Bronchial epithelial cell (primary cell): ENCODE data around the gene GPX4. TPM values are rescaled to one million over a fixed set of nuclear protein-coding genes. Genes with fewer than 3 reads are reported as not detected.

Experiments used
- DNase-seq: peaks from one replicate; pipeline ENCODE4 v3.0.0-alpha.2; 2010; ENCODE audit warnings: low read depth
- FAIRE-seq: peaks from 2 replicates; lab custom pipeline; 2011; peaks lifted over from hg19 to GRCh38; lab: Jason Lieb, UNC
- H3K27me3 ChIP-seq: 2 replicates; pipeline ENCODE4 v1.5.1; 2011; ENCODE audit warnings: low read length; ENCODE audit not compliant: control insufficient read depth, insufficient read depth
- H3K36me3 ChIP-seq: 2 replicates; pipeline ENCODE4 v1.5.1; 2011; ENCODE audit warnings: low read length; ENCODE audit not compliant: control insufficient read depth, insufficient read depth
- H3K4me3 ChIP-seq: 2 replicates; pipeline ENCODE4 v1.5.1; 2011; ENCODE audit warnings: mild to moderate bottlenecking, low read depth, low read length, control low read depth
- CTCF ChIP-seq: IDR thresholded peaks from 2 replicates; pipeline ENCODE4 v1.5.1; 2011; ENCODE audit warnings: mild to moderate bottlenecking, moderate library complexity, low read length, control low read depth, inconsistent platforms; ENCODE audit not compliant: insufficient read depth, severe bottlenecking
- total RNA-seq: library from RNA; depleted of rRNA; stranded (reverse); fragments of >200 nt; gene quantifications from 2 replicates; pipeline ENCODE4 v1.2.1, GENCODE V29; 2014

Gene GPX4
- total RNA-seq, 1 donor from 2014 or later = 291 TPM

DNA sequence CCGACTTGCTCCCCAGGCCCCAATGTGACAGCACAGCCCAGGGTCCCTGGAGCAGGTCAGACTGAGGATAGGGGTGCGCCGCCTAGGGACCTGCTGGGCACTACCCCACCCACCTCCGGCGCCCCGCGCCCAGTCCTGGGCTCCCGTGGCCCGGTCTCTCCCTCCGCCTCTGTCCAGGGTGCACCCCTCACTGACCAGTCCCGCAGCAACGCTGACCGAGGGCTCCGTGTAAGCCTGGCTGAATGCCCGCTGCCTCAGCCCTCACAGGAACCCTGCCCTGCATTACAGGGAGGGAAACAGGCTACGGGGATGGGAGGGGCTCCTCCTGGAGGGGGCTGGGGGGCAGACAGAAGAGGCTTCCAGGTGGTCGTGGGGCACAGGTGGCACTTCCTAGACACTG is 31.7 kb downstream of the GPX4 start:
- Histone ChIP-seq H3K27me3 (no peaks in the 10 kb centered on the region), H3K36me3 (peaks cover 13% of the 10 kb centered on the region), H3K4me3 (no peak overlapping the region)
- FAIRE-seq (no peak), DNase-seq (no peak)
- no peak for TF ChIP-seq CTCF

DNA sequence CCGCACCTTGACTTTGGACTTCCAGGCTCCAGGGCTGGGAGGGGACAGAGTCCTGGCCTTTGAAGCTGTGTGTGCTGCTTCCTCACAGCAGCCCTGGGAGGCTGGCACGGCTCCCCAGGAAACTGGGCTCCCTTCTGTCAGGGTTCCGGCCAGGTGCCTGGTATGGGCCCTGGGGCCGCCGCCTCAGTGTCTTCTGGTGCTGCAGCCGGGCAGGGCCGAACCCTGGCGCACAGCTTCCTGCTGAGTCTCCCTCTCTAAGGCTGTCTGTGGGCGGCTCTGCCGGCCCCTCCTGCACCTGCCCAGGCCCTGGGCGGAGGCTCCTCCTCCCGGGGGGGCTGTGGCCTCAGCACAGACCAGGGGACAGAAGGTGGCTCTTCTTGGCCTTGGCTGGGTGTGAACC is 32.4 kb downstream of the GPX4 start:
- H3K4me3 ChIP-seq = no peak overlapping the region

DNA sequence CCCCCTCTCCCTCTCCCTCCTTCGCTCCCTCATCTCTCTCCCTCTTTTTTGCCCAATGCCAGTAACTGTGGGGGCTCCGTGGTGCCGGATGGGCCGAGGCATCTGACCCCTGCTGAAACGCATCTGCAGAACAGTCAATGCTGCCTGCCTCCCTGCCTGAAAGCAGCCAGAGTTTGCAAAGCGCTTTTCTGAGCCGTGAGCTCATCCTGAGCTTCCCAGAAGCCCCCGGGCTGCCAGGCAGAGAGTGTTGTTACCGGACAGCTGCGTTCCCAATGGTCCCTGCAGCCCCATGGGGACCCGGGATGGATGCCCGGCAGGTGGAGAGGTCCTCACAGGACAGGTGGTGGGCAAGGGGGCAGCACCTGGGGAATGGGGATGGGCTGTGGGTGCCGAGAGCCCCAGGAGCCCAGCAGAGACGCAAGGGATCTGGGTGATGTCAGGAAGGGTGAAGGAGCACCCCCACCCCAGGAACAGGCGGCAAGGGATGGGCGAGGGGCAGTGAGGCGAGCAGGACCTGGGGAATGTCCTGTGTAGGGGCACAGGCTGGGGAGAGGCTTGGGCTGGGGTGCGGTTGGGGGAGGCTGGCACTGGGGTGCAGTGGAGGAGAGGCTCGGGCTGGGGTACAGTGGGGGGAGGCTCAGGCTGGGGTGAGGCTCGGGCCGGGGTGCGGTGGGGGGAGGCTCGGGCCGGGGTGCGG is 33.0 kb downstream of the GPX4 start:
- DNase-seq (no peak), FAIRE-seq (no peak)
- peaks cover 13% of the 10 kb centered on the region for H3K36me3 ChIP-seq

More for the DNA sequence above, 32.4 kb downstream of the GPX4 start:
- no peak for DNase-seq
- TF ChIP-seq CTCF = no peak
- peaks cover 13% of the 10 kb centered on the region for H3K36me3 ChIP-seq
- no peak for FAIRE-seq
- no peaks in the 10 kb centered on the region for H3K27me3 ChIP-seq

GRCh38 chr19:1138121-1138520 is 34.3 kb downstream of the GPX4 start:
- H3K4me3 ChIP-seq = no peak overlapping the region
- no peaks in the 10 kb centered on the region for H3K27me3 ChIP-seq
- FAIRE-seq (no peak), DNase-seq (no peak)
- peaks cover 18% of the 10 kb centered on the region for H3K36me3 ChIP-seq
- no peak for TF ChIP-seq CTCF

More for the DNA sequence above, 33.0 kb downstream of the GPX4 start:
- Histone ChIP-seq H3K27me3 (no peaks in the 10 kb centered on the region), H3K4me3 (no peak overlapping the region)
- TF ChIP-seq CTCF = no peak

DNA sequence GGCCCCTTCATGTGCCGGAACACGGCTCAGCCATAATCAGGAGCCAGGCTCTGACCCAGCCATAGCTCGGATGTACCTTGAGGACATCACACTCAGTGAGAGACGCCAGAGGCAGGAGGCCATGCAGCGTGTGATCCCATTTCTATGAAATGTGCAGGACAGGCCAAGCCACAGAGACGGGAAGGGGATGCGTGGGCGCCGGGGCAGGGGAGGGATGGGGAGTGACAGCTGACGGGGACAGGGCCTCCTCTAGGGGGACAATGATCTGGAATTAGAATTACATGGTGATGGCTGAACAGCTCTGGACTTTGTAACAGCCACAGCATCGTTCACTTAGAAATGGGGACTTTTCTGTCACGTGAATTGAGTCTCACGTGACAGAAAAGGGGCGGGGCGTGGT is 35.3 kb downstream of the GPX4 start:
- Histone ChIP-seq H3K4me3 (no peak overlapping the region), H3K27me3 (no peaks in the 10 kb centered on the region), H3K36me3 (peaks cover 24% of the 10 kb centered on the region)
- no peak for TF ChIP-seq CTCF
- DNase-seq (no peak), FAIRE-seq (no peak)
